Kidney (tissue), 14 donors: ENCODE data around the gene EPDR1. TPM values are rescaled to one million over a fixed set of nuclear protein-coding genes. Genes with fewer than 3 reads are reported as not detected.
"Not testable (repeated sequence)": the region's sequence is repeated elsewhere in the genome, so short reads cannot be mapped to it uniquely, and the experiment has no call there.

ENCODE experiments used
- DNase-seq, 5 donors: peaks; one replicate each; pipeline ENCODE4 v3.0.0-alpha.2; 2013 to 2020
- FAIRE-seq: peaks from 2 replicates; lab custom pipeline; 2012; peaks lifted over from hg19 to GRCh38; lab: Jason Lieb, UNC
- H3K27ac ChIP-seq, 2 donors: one replicate each; pipeline ENCODE4 v1.7.0; 2013; ENCODE audit warnings: low read depth in 2 of 2, low read length in 2 of 2, inconsistent platforms in 1 of 2
- H3K27me3 ChIP-seq: one replicate; pipeline ENCODE4 v1.7.1; 2013; ENCODE audit warnings: low read length, inconsistent platforms; ENCODE audit not compliant: control insufficient read depth, insufficient read depth
- H3K36me3 ChIP-seq, 3 donors: one replicate each; pipeline versions ENCODE4 v1.7.0 to v1.7.1; 2013; ENCODE audit warnings: low read length in 3 of 3, control low read depth in 1 of 3, inconsistent platforms in 1 of 3; ENCODE audit not compliant: insufficient read depth in 3 of 3, control insufficient read depth in 2 of 3
- H3K4me1 ChIP-seq, 3 donors: one replicate each; pipeline versions ENCODE4 v1.7.0 to v1.7.1; 2013; ENCODE audit warnings: low read length in 3 of 3, inconsistent platforms in 1 of 3, low read depth in 1 of 3; ENCODE audit not compliant: control insufficient read depth in 2 of 3, insufficient read depth in 2 of 3
- H3K4me3 ChIP-seq, 3 donors: one replicate each; pipeline versions ENCODE4 v1.7.0 to v1.8.1; 2013; ENCODE audit warnings: low read length in 3 of 3, control low read depth in 1 of 3, inconsistent platforms in 1 of 3
- H3K9ac ChIP-seq, 3 donors: one replicate each; pipeline versions ENCODE4 v1.7.0 to v1.7.1; 2013; ENCODE audit warnings: low read length in 3 of 3, control low read depth in 1 of 3, inconsistent platforms in 1 of 3
- H3K9me3 ChIP-seq, 3 donors: one replicate each; pipeline versions ENCODE4 v1.7.0 to v1.7.1; 2013; ENCODE audit warnings: low read length in 3 of 3, control low read depth in 1 of 3, inconsistent platforms in 1 of 3; ENCODE audit not compliant: control insufficient read depth in 2 of 3, insufficient read depth in 1 of 3
- CTCF ChIP-seq: IDR thresholded peaks from 3 replicates; pipeline ENCODE4 v1.5.1; 2012; ENCODE audit warnings: mild to moderate bottlenecking, moderate library complexity, borderline replicate concordance; ENCODE audit not compliant: insufficient read depth; ENCODE audit errors: extremely low read depth
- intact Hi-C: fragments of 100-400 bp; cut with DNase I; formaldehyde crosslinking; loops from one replicate; pipeline ENCODE4 v1.11.1; 2022
- polyA plus RNA-seq: library from polyadenylated mRNA; stranded (reverse); fragments of 350-450 nt; fragmentation: Illumina TruSeq; extraction: RNeasy Lipid Tissue Mini Kit (QIAGEN cat#74804); gene quantifications from one replicate; pipeline ENCODE4 v1.2.3, GENCODE V29; 2014; ENCODE audit warnings: low read depth, low replicate concordance; ENCODE audit not compliant: insufficient read depth
- total RNA-seq: library from RNA; stranded (reverse); fragmentation: NEBNext Ultra II Directional; extraction: Animal tissue kit (Norgen Biotek cat#: 25700); gene quantifications from one replicate; pipeline ENCODE4 v1.2.1, GENCODE V29; 2021
- donor health status: control.
- donor health status: control.
- donor health status: control.
- donor health status: control.
- donor health status: control.
- donor health status: DM: yes; HTN: yes; CAD: no.
- donor health status: Normal renal cell carcinoma (clear cell type).

EPDR1 gene
- total and polyA plus RNA-seq, 2 donors from 2014 or later, result 17.0 to 25.2 TPM

- intact Hi-C loops, result no loop called here
- TF ChIP-seq CTCF, result no peak
- Histone ChIP-seq H3K27me3 (no peaks in the 10 kb centered on the region), H3K9me3 (no peaks in the 10 kb centered on the region), H3K4me3 (no peak overlapping the region), H3K27ac (no peak overlapping the region), H3K36me3 (peaks cover 0 to 7% (median 2%) of the 10 kb centered on the region in 3 donors), H3K9ac (no peak overlapping the region), H3K4me1 (peaks cover 0 to 4% (median under 1%) of the 10 kb centered on the region in 3 donors)
- no peak for FAIRE-seq
- no peak for DNase-seq
Observed at GRCh38 chr7:37947138-37947940, 26.9 kb downstream of the EPDR1 start.

DNA sequence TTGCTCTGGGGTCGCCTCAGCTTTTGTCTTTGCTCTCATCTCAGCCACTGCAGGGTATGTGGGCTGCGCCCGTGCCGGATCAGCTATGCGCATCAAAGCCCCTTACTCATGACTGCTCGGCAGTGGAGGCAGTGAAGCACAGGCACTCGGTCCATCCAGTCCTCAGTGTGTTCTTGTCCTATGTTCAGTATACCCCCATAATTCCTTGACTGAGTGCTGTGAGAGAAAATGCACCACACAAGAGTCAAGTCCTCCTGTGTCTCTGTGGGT is 27.4 kb downstream of the EPDR1 start:
- intact Hi-C loops, result no loop called here
- H3K27ac ChIP-seq, result no peak overlapping the region
- no peak for TF ChIP-seq CTCF
- FAIRE-seq (no peak), DNase-seq (peak in 4 of 5 donors; percentile 43 to 67 (median 58))
- H3K4me1 ChIP-seq, result peaks cover 0 to 3% (median 0%) of the 10 kb centered on the region in 3 donors
- H3K36me3 ChIP-seq, result peaks cover 0 to 7% (median 2%) of the 10 kb centered on the region in 3 donors
- H3K27me3 ChIP-seq, result no peaks in the 10 kb centered on the region
- no peaks in the 10 kb centered on the region for H3K9me3 ChIP-seq
- H3K4me3 ChIP-seq, result no peak overlapping the region
- no peak overlapping the region for H3K9ac ChIP-seq

GRCh38 chr7:37952240-37952639 is 31.8 kb downstream of the EPDR1 start:
- TF ChIP-seq CTCF, result no peak
- FAIRE-seq, result no peak
- H3K27ac ChIP-seq, result no peak overlapping the region

GRCh38 chr7:37954217-37954616 is 33.8 kb downstream of the EPDR1 start:
- H3K27ac ChIP-seq, DNase-seq, H3K9me3 ChIP-seq, H3K36me3 ChIP-seq, intact Hi-C loops, H3K27me3 ChIP-seq, H3K4me1 ChIP-seq, H3K9ac ChIP-seq, H3K4me3 ChIP-seq, FAIRE-seq: not testable (repeated sequence)

More at GRCh38 chr7:37952240-37952639, 31.8 kb downstream of the EPDR1 start:
- H3K36me3 ChIP-seq, result peaks cover 0 to 7% (median 2%) of the 10 kb centered on the region in 3 donors
- H3K4me1 ChIP-seq, result no peaks in the 10 kb centered on the region
- no peaks in the 10 kb centered on the region for H3K27me3 ChIP-seq
- H3K9me3 ChIP-seq, result no peaks in the 10 kb centered on the region
- H3K9ac ChIP-seq, result no peak overlapping the region
- DNase-seq, result no peak
- intact Hi-C loops, result no loop called here
- H3K4me3 ChIP-seq, result no peak overlapping the region
